ENCODE results near the gene SECISBP2L.
"Not testable (repeated sequence)": the region's sequence is repeated elsewhere in the genome, so short reads cannot be mapped to it uniquely, and the experiment has no call there.

The SECISBP2L gene

DNA sequence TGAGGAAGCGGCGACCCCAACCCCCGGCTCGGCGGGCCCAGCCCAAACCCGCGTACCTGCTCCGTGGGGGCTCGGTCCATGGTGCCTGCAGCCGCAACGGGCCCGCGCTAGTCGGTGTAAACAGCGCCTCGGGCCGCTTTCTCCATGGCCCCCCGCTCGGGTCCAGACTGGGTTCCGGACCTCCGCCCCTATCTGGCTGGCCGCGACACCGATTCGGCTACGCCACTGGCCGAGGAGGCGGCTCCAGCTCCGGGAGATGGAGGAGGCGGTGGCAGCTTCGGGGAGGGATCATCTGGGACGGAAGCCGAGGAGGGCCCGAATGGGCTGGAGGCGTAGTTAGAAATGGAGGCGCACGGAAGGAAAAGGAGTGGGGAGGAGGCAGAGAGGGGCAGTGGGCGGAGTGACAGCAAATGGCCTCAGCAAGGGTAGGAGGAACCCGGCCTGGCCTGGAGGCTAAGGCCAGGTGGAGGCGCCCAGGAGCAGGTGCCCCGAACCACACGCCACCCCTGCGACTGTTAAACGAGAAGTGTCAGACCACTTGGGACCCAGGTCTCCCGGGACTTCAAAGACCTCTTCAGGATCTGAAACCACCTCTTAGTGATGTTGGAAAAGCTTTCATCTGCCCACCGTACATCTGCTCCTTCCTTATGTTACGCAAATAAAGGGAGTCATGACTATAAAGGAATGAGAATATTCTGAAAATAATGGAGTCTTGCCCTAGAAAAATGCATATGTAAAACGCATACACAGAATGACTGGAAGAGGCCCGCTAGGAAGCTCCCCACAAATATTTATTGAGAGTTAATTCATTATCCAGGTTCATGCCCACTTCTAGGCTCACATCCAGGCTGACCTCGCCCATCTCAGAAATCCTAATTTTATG is at the start of gene SECISBP2L:
Gene SECISBP2L (minus strand): TSS at position 227 of the 883 bp plus-strand sequence. CDS start 147 bp downstream, at position 80.
- Mint-ChIP-seq H3K9me3 (no peaks in the 10 kb centered on the region), H3K27ac (peak within 1 kb of the TSS; percentile 95), H3K4me1 (peaks cover 42% of the 10 kb centered on the region), H3K4me3 (peak within 1 kb of the TSS; percentile 96), H3K27me3 (no peaks in the 10 kb centered on the region), H3K36me3 (no peaks in the 10 kb centered on the region)

DNA sequence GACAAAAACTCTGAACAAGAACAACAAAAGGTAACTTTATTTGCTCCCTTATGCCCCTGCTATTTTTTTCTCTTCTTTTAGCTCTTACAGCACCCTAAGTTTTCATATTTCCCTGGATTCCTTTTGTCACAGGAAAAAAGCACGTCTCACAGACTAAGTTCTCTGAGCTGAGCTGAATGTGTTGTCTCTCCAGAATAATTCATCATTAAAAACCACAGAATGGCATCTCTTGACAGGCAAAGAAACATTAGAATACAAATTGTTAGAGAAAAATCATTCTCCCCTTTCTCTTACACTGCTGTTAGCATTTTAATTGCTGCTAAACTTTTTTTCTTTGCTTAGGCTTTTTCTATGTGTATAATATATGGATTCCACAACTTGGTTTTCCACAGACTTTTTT is 48.7 kb upstream of the SECISBP2L start:
- Mint-ChIP-seq H3K36me3 (peaks cover 5% of the 10 kb centered on the region), H3K4me3 (no peak overlapping the region), H3K9me3 (no peaks in the 10 kb centered on the region), H3K27me3 (no peaks in the 10 kb centered on the region), H3K4me1 (no peaks in the 10 kb centered on the region), H3K27ac (no peak overlapping the region)

DNA sequence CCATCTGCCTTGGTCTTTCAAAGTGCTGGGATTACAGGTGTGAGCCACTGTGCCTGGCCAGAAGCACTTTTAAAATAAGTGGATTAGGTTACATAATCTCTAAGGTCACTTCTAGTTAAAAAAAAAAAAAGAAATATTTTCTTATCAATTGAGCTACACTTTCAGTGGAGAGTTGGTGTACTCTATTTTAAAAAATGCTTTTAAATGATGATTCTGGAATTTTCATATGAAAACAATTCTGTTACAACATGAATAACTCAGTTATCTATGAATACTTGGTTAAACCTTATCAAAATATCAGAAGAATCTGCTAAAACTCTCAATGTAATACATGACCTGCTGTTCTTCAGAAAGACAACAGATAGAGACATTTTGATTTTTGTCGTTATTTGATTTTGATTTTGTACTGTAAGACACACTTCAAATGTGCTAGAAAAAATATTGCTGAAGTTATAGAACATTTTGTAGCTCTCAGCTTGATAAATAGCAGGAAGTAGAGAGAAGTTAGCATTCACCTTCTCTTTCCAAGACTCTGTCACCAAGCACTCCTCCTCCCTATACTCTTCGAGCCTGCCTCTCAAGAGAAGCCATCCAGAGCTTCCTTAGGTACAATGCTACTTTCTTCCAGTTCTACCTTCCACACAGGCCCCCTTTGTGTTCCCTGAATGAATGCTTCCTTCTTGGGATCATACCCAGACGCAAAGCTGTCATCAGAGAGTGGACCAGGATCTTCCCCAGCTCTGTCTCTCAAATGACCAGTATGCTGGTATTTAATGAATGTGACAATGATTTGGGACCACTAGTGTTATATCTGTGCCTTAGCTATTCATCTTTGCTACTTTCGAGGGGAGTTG is 47.2 kb upstream of the SECISBP2L start:
- Mint-ChIP-seq H3K27ac (no peak overlapping the region), H3K4me1 (no peaks in the 10 kb centered on the region), H3K4me3 (no peak overlapping the region)

GRCh38 chr15:49088996-49089395 is 42.8 kb upstream of the SECISBP2L start:
- H3K36me3 Mint-ChIP-seq = no peaks in the 10 kb centered on the region
- H3K4me1 Mint-ChIP-seq = no peaks in the 10 kb centered on the region
- H3K27me3 Mint-ChIP-seq = no peaks in the 10 kb centered on the region
- no peak overlapping the region for H3K27ac Mint-ChIP-seq
- no peaks in the 10 kb centered on the region for H3K9me3 Mint-ChIP-seq
- no peak overlapping the region for H3K4me3 Mint-ChIP-seq

More for the DNA sequence above, 47.2 kb upstream of the SECISBP2L start:
- Mint-ChIP-seq H3K36me3 (peaks cover 3% of the 10 kb centered on the region), H3K27me3 (no peaks in the 10 kb centered on the region), H3K9me3 (no peaks in the 10 kb centered on the region)

GRCh38 chr15:49085696-49086459 is 39.6 kb upstream of the SECISBP2L start:
- Mint-ChIP-seq H3K27ac (no peak overlapping the region), H3K27me3 (no peaks in the 10 kb centered on the region), H3K4me3 (no peak overlapping the region), H3K4me1 (no peaks in the 10 kb centered on the region), H3K9me3 (no peaks in the 10 kb centered on the region), H3K36me3 (no peaks in the 10 kb centered on the region)

GRCh38 chr15:49084285-49084570 is 38.0 kb upstream of the SECISBP2L start:
- Mint-ChIP-seq H3K4me1 (no peaks in the 10 kb centered on the region), H3K9me3 (no peaks in the 10 kb centered on the region), H3K27me3 (no peaks in the 10 kb centered on the region), H3K27ac (no peak overlapping the region), H3K4me3 (no peak overlapping the region), H3K36me3 (no peaks in the 10 kb centered on the region)

GRCh38 chr15:49083401-49084284 is 37.4 kb upstream of the SECISBP2L start:
- Mint-ChIP-seq H3K4me1 (no peaks in the 10 kb centered on the region), H3K27me3 (no peaks in the 10 kb centered on the region), H3K36me3 (no peaks in the 10 kb centered on the region), H3K27ac (no peak overlapping the region), H3K9me3 (no peaks in the 10 kb centered on the region), H3K4me3 (no peak overlapping the region)

- Mint-ChIP-seq H3K27me3 (no peaks in the 10 kb centered on the region), H3K4me1 (no peaks in the 10 kb centered on the region), H3K27ac (no peak overlapping the region), H3K9me3 (no peaks in the 10 kb centered on the region), H3K4me3 (no peak overlapping the region), H3K36me3 (no peaks in the 10 kb centered on the region)
Observed at GRCh38 chr15:49082960-49083359, 36.7 kb upstream of the SECISBP2L start.

DNA sequence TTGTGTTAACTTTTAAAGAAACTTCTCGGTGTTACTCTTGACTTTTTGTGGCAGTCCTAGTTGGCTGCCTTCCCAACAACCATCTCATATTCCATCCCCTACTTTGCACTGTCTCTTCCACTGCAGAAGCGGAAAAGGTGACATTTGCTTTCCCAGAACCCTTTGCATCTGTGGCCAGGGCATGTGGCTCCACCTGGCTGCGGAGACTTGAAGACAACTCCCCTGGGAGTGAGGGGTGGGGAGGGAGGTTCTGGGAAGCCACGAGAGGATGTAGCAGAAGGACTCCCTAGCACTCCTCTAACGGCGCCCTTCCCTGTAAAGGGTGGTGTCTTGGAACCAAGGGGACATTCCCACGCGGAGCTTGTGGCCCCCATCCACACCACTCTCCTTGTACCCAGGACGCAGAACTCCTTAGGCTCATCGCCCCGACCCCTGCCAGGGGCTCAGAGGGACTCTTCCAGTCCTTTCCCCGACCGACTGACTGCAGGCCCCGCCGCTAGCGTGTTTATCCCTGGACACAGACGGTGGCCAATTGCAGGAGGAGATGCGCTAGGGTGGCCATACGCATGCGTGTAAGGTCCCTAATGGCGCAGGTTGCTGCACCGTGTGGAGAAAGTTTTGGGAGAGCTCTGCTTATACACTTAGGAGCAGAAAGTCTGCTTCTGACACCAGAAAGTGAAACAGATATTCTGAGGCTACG is 33.2 kb upstream of the SECISBP2L start:
- H3K27ac Mint-ChIP-seq = no peak overlapping the region
- H3K4me1 Mint-ChIP-seq = no peaks in the 10 kb centered on the region
- no peak overlapping the region for H3K4me3 Mint-ChIP-seq
- H3K9me3 Mint-ChIP-seq = no peaks in the 10 kb centered on the region
- H3K36me3 Mint-ChIP-seq = no peaks in the 10 kb centered on the region
- H3K27me3 Mint-ChIP-seq = no peaks in the 10 kb centered on the region

GRCh38 chr15:49075881-49076280 is 29.6 kb upstream of the SECISBP2L start:
- H3K36me3 Mint-ChIP-seq = no peaks in the 10 kb centered on the region
- no peak overlapping the region for H3K4me3 Mint-ChIP-seq
- no peaks in the 10 kb centered on the region for H3K9me3 Mint-ChIP-seq
- H3K27ac Mint-ChIP-seq = no peak overlapping the region
- H3K27me3 Mint-ChIP-seq = no peaks in the 10 kb centered on the region
- no peaks in the 10 kb centered on the region for H3K4me1 Mint-ChIP-seq

DNA sequence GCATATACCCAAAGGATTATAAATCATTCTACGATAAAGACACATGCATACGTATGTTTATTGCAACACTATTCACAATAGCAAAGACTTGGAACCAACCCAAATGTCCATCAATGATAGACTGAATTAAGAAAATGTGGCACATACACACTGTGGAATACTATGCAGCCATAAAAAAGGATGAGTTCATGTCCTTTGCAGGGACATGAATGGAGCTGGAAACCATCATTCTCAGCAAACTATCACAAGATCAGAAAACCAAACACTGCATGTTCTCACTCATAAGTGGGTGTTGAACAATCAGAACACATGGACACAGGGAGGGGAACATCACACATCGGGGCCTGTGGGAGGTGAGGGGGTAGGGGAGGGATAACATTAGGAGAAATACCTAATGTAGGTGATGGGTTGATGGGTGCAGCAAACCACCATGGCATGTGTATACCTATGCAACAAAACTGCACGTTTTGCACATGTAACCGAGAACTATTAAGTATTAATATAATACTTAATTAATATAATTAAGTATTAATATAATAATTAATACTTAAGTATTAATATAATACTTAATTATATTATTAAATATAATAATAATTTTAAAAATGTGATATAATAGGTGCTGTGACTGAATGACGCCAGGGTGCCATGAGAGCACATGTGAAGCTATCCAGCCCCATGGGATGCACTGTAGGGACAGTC is 28.5 kb upstream of the SECISBP2L start:
- not testable (repeated sequence) for H3K4me3 Mint-ChIP-seq, H3K9me3 Mint-ChIP-seq, H3K27ac Mint-ChIP-seq, H3K27me3 Mint-ChIP-seq, H3K36me3 Mint-ChIP-seq, H3K4me1 Mint-ChIP-seq

DNA sequence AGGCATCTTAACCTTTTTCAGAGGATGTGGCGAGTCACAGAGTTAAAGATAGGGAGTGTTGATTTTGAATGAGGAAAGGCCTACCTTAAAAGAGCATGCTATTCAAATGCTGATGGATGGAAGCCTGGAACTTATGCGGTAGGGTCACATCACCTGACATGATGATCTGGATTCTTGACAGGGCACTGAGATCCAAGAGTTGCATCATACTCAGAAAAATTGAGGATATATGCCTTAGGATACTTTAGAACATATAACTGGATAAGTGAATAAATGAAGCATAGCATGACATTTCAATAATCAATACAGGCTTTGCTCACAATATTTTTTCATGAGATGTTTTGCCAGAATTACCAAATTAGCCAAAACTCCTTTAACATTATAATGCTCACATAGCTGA is 20.1 kb upstream of the SECISBP2L start:
- Mint-ChIP-seq H3K27ac (no peak overlapping the region), H3K36me3 (peaks cover 4% of the 10 kb centered on the region), H3K9me3 (no peaks in the 10 kb centered on the region)

GRCh38 chr15:49064884-49065283 is 18.6 kb upstream of the SECISBP2L start:
- Mint-ChIP-seq H3K9me3 (no peaks in the 10 kb centered on the region), H3K4me3 (no peak overlapping the region), H3K4me1 (peaks cover 14% of the 10 kb centered on the region), H3K36me3 (peaks cover 2% of the 10 kb centered on the region), H3K27ac (no peak overlapping the region), H3K27me3 (no peaks in the 10 kb centered on the region)

More for the DNA sequence above, 20.1 kb upstream of the SECISBP2L start:
- H3K4me3 Mint-ChIP-seq = no peak overlapping the region
- no peaks in the 10 kb centered on the region for H3K27me3 Mint-ChIP-seq
- H3K4me1 Mint-ChIP-seq = peaks cover 1% of the 10 kb centered on the region

DNA sequence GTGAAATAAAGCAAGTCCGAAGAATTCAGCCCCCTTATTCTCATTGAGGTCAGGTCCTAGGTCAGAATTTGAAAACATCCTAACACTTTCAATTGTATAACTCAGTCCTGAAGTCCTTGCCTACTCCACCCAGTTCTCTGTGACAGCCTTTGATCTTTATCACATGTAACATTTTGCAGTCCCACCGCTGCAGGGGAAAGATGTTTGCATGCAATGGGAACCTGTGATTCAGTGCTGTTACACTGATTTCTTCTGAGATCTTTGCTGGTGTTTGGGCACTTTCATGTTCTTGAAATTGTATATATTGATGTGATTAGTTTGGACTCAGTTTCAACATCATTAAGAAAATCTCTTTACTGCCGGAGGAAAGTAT is 18.0 kb upstream of the SECISBP2L start:
- Mint-ChIP-seq H3K27me3 (no peaks in the 10 kb centered on the region), H3K27ac (no peak overlapping the region), H3K4me3 (no peak overlapping the region), H3K4me1 (peaks cover 19% of the 10 kb centered on the region), H3K36me3 (no peaks in the 10 kb centered on the region), H3K9me3 (no peaks in the 10 kb centered on the region)

Data from activated naive CD4-positive, alpha-beta T cell treated with anti-CD3 and anti-CD28 coated beads, Interleukin-2, amount 50 U/mL, for 24 hours (primary cell).